T-helper 1 cell treated with Interleukin-12 subunit alpha and Interleukin-12 subunit beta and Interleukin-4 antibody, amounts not matched to agents 30 μg/mL and 1 μg/mL, for 36 hours (primary cell): ENCODE measurements around the gene NEK7.

ENCODE experiments used
- H3K27ac Mint-ChIP-seq: one replicate; pipeline ENCODE4 v1.8.0; 2021; ENCODE audit warnings: mild to moderate bottlenecking, mixed read lengths
- H3K27me3 Mint-ChIP-seq: one replicate; pipeline ENCODE4 v1.8.0; 2021; ENCODE audit warnings: low read depth, mixed read lengths
- H3K36me3 Mint-ChIP-seq: one replicate; pipeline ENCODE4 v1.8.0; 2021; ENCODE audit warnings: low read depth, mixed read lengths
- H3K4me1 Mint-ChIP-seq: one replicate; pipeline ENCODE4 v1.8.0; 2021; ENCODE audit warnings: low read depth, mixed read lengths
- H3K4me3 Mint-ChIP-seq: one replicate; pipeline ENCODE4 v1.8.0; 2021; ENCODE audit warnings: mild to moderate bottlenecking, moderate library complexity, mixed read lengths
- H3K9me3 Mint-ChIP-seq: one replicate; pipeline ENCODE4 v1.8.0; 2021; ENCODE audit warnings: mixed read lengths

Gene NEK7

DNA sequence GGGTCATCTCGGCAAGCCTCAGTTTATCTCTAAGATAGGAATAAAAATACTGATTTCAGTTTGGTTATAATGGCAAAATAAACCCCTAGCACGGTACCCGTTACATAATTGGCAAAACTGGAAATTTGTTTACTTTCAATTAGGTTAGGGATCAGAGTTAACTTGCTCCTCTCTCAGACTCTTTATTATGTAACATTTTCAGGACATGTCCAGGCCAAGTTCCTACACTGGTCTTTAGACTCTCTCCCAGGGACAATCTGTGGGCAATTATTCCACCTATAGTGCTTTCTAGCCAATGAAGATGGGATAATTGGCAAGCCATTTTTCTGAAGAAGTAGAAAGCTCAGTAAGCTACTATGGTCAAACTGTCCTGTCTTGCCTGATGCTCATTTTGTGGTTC, 189.4 kb downstream of the NEK7 start:
- H3K27ac Mint-ChIP-seq, result no peak overlapping the region
- no peaks in the 10 kb centered on the region for H3K9me3 Mint-ChIP-seq
- H3K4me1 Mint-ChIP-seq, result no peaks in the 10 kb centered on the region
- no peak overlapping the region for H3K4me3 Mint-ChIP-seq
- no peaks in the 10 kb centered on the region for H3K27me3 Mint-ChIP-seq
- no peaks in the 10 kb centered on the region for H3K36me3 Mint-ChIP-seq

DNA sequence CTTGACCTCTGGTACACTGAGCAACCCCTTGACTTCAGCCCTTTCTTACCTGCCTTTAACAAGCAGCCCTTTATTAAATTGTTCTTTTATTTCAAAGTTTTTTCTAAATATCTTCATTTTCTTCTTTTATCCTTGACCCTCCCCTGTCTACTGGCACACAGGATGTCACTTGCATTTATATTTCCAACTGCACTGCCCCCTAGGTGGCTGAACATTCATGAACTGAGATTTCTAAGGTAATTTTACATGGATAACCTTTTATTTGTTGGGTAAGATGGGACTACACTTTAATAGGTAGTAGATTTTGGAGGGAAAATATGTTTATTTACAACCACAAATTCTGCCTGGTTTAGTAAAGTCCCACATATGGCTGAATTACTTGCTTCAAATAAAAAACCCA, 193.7 kb downstream of the NEK7 start:
- Mint-ChIP-seq H3K4me3 (no peak overlapping the region), H3K27ac (no peak overlapping the region), H3K9me3 (no peaks in the 10 kb centered on the region), H3K27me3 (no peaks in the 10 kb centered on the region), H3K4me1 (no peaks in the 10 kb centered on the region), H3K36me3 (no peaks in the 10 kb centered on the region)

DNA sequence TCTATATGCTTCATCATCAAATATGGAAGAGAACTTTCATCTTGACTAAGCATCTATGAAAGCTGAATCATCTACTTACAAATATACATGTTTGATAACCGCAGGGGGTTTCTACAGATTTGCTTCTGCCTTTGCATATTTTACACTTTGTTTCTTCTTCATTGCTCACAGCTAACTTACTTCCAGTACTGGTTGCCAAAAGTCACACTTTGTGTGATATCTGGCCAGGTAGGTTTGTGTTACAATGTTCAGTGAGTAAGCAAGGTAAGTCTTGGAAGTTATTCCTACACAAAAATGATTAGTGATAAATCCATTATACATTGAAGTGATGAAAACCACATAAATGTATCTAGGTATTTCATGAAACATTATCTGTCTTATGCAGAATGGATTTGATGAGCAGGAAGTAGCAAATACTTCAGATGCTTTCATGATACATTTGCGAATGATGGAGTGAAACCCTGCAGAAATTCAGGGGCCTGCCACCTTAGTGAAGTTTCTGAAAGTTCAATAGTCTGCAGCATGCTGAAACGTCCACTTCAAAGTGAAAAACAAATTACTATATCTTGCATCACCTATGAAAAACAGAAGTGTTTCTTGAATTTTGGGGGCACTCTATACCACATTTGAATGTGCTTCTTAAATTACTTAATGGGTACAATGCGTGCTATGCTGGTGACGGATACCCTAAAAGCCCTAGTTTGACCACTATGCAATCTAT, 196.3 kb downstream of the NEK7 start:
- H3K27ac Mint-ChIP-seq, result no peak overlapping the region
- no peaks in the 10 kb centered on the region for H3K27me3 Mint-ChIP-seq
- no peaks in the 10 kb centered on the region for H3K9me3 Mint-ChIP-seq

DNA sequence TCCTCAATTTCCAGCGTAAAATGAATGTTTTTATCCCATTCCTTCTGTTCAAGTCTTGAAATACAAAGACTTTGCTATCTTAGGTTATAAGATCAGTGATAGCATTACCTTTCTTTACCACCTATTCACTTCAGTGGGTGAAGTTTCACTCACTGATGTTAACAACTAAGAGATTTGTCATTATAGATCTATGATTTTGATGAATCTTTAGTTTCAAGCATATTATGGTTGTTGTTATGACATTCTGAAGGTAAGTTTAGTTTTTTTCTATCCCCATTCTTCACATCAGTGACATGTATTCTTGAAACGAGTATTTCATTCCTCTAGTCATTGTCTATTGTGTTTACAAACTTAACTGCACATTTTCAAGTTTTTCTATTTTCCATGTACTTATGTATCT, 201.1 kb downstream of the NEK7 start:
- Mint-ChIP-seq H3K4me1 (no peaks in the 10 kb centered on the region), H3K27me3 (peaks cover 10% of the 10 kb centered on the region), H3K4me3 (no peak overlapping the region)

More for the DNA sequence above, 196.3 kb downstream of the NEK7 start:
- no peaks in the 10 kb centered on the region for H3K4me1 Mint-ChIP-seq
- H3K4me3 Mint-ChIP-seq, result no peak overlapping the region
- no peaks in the 10 kb centered on the region for H3K36me3 Mint-ChIP-seq

DNA sequence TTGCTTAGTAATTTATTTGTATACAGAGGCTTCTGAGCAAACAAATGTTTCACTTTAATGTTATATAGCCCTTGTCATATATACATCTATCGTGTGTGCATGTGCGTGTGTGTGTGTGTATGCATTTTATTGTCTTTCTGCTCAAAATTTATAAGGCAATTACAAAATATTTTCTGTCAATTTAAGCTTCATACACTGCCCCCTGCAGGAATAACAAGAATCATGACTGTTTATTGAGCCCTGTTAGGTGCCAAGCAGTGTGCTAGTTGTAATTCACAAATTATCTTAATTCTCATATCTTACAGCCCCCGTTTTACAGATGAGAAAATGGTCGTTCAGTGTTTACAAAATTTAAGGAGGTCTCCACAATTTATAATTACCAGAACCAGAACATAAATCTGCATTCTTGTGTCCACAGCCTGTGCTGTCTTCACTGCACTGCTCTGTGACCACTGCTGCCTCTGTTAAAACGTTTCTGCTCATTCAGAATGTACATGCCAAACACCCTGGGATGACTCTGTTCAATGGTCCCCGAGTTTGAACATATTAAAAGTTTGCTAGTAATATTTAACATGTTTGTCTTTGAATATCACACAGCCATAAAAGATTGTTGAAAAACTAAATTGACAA, 202.3 kb downstream of the NEK7 start:
- no peak overlapping the region for H3K4me3 Mint-ChIP-seq
- peaks cover 10% of the 10 kb centered on the region for H3K27me3 Mint-ChIP-seq
- H3K27ac Mint-ChIP-seq, result no peak overlapping the region
- H3K9me3 Mint-ChIP-seq, result no peaks in the 10 kb centered on the region
- no peaks in the 10 kb centered on the region for H3K4me1 Mint-ChIP-seq
- H3K36me3 Mint-ChIP-seq, result no peaks in the 10 kb centered on the region

More for the DNA sequence above, 201.1 kb downstream of the NEK7 start:
- Mint-ChIP-seq H3K9me3 (no peaks in the 10 kb centered on the region), H3K27ac (no peak overlapping the region), H3K36me3 (no peaks in the 10 kb centered on the region)

DNA sequence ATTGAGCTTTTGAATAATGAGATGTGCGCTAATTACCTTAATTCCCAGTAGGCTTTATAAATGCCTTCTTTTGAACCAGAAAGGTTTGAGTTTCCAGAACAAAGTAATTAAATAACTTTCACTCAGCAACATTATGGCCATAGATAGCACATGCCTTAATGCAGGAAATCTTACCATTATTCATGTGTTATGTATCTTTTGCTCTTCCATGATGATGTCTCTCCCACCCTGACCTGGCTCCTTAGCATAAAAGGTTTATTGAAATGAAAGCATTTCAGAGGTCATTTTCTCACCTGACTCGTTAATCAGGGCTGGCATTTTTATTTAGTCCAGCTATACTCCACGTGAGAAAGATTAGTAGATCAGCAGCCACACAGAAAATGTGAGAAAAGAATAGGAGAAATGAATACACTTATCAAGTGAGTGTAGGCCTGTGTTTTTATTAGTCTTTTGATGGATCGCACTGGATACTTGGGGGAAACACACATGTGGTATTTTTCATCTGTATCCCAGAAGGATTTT, 203.5 kb downstream of the NEK7 start:
- peaks cover 10% of the 10 kb centered on the region for H3K27me3 Mint-ChIP-seq
- H3K9me3 Mint-ChIP-seq, result no peaks in the 10 kb centered on the region
- H3K27ac Mint-ChIP-seq, result no peak overlapping the region
- no peak overlapping the region for H3K4me3 Mint-ChIP-seq
- H3K4me1 Mint-ChIP-seq, result no peaks in the 10 kb centered on the region
- no peaks in the 10 kb centered on the region for H3K36me3 Mint-ChIP-seq

DNA sequence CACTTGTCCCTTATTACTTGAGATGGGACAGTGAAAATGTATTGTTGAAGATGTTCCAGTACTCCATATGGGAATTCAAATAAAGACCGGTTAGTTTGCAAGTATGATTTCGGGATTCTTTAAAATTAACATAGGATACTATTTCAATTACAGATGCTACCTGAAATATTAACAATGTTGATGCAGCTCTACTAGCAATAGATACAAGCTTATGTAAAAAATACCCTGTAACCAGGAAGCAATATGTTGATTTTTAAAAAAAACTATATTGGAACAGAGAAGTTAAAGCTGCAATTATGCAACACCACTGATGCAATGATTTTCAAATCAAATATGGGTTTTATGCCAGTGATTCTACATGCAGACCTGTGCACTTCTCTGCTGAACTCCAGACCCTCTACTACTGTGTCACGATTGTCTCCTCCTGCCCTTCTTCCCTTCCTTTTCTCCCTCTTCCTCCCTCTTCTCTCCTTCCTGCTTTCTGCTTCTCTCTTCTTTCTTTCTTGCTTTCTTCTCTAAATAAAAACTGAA, 204.5 kb downstream of the NEK7 start:
- Mint-ChIP-seq H3K36me3 (no peaks in the 10 kb centered on the region), H3K4me1 (no peaks in the 10 kb centered on the region), H3K4me3 (no peak overlapping the region), H3K27me3 (peaks cover 10% of the 10 kb centered on the region), H3K27ac (no peak overlapping the region), H3K9me3 (no peaks in the 10 kb centered on the region)

DNA sequence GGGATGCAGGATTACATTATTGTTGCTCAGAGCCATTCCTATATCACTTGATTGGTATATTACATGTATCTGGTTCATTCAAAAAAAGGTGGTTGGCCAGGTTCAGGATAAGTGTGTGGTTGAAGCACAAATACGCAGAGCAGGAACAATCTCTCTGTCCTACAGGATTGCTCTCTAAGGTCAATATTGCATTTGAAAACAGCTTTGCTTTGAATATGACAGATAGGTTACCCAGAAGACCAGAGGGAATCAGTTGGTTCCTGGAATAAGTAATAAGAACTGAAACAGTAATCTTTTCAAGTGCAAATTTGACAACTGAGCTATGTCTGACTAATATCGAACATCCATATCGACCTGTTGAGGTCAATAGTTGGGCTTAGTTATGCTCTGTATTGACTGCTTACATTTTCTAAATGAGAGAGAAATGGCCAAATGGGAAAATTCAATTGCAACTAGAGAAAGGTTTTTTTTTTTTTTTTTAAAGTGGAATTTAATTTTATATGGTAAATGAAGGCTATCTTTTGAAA, 206.9 kb downstream of the NEK7 start:
- H3K9me3 Mint-ChIP-seq, result peaks cover 4% of the 10 kb centered on the region
- no peaks in the 10 kb centered on the region for H3K36me3 Mint-ChIP-seq
- H3K27ac Mint-ChIP-seq, result no peak overlapping the region
- H3K27me3 Mint-ChIP-seq, result peaks cover 13% of the 10 kb centered on the region
- no peak overlapping the region for H3K4me3 Mint-ChIP-seq
- H3K4me1 Mint-ChIP-seq, result peaks cover 3% of the 10 kb centered on the region

DNA sequence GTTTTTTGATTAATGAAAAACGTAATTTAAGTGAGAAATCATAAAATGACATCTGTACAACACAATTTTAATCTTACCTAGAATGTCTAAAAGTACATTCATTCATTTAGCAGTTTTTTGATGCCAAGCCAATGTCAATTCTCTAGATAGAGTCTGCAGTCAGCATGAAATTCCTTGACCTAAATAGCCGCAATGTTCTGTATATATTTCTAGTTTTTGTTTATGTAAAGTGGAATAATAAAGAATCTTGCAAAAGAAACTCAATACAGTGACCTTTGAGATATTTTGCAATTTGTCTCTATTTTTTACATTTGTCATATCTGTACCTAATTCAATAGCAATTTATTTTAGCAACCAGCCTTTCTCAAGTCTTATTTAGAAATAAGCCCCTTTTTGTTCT, 207.7 kb downstream of the NEK7 start:
- Mint-ChIP-seq H3K36me3 (no peaks in the 10 kb centered on the region), H3K27me3 (peaks cover 13% of the 10 kb centered on the region), H3K27ac (no peak overlapping the region), H3K9me3 (peaks cover 4% of the 10 kb centered on the region), H3K4me3 (no peak overlapping the region), H3K4me1 (peaks cover 3% of the 10 kb centered on the region)

DNA sequence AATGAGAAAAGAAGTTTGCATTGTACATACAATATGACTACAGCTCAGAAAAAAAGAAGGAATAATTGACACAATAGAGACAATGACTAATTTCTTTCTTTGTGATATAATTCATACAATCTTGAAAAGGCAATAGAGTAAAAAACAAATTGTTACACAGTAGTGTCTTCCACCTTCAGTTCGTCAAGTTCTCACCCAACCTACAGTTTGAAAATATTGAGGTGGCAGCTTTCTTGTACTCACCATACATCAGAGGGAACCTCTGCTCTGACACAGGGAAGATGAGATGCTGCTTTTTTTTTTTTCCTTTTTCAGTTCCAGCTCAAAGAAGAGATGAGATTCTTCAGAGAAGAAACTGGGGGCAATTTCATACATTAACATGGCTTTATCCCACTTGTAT, 210.5 kb downstream of the NEK7 start:
- Mint-ChIP-seq H3K27ac (no peak overlapping the region), H3K4me1 (peaks cover 3% of the 10 kb centered on the region), H3K36me3 (no peaks in the 10 kb centered on the region), H3K27me3 (peaks cover 13% of the 10 kb centered on the region), H3K9me3 (peaks cover 8% of the 10 kb centered on the region), H3K4me3 (no peak overlapping the region)

DNA sequence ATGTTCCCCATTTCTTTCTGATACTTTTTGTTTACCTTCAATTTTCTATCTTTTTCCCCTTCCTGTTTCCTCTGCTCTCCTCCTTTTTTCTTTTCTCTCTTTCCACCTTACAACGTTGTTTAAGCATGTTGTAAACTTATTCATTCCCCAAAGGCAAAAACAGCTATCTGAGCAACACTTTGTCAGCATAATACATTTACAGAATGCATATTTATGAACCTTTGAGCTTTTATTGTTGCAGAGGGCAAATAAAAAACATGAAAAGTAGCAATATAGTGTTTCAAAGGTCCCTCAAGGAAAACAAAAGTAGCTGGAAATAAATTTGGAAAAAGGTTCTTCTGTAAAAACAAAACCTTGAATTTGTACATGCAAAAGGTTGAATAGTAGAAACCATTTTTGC, 214.2 kb downstream of the NEK7 start:
- Mint-ChIP-seq H3K36me3 (no peaks in the 10 kb centered on the region), H3K4me1 (peaks cover 3% of the 10 kb centered on the region), H3K27ac (no peak overlapping the region), H3K27me3 (peaks cover 13% of the 10 kb centered on the region), H3K9me3 (peaks cover 20% of the 10 kb centered on the region), H3K4me3 (no peak overlapping the region)
